GM20000 (cell line): Measurements from ENCODE around the gene RARRES1.

Experiments used
- DNase-seq: peaks from one replicate; pipeline ENCODE4 v3.0.0; 2012; ENCODE audit warnings: low spot score
- TF ChIP-seq, protein P1 (sequence below): IDR thresholded peaks from 2 replicates; pipeline ENCODE4 v1.5.1; 2012; ENCODE audit warnings: mild to moderate bottlenecking, control low read depth; ENCODE audit errors: extremely low read depth, missing control alignments

The RARRES1 gene

DNA sequence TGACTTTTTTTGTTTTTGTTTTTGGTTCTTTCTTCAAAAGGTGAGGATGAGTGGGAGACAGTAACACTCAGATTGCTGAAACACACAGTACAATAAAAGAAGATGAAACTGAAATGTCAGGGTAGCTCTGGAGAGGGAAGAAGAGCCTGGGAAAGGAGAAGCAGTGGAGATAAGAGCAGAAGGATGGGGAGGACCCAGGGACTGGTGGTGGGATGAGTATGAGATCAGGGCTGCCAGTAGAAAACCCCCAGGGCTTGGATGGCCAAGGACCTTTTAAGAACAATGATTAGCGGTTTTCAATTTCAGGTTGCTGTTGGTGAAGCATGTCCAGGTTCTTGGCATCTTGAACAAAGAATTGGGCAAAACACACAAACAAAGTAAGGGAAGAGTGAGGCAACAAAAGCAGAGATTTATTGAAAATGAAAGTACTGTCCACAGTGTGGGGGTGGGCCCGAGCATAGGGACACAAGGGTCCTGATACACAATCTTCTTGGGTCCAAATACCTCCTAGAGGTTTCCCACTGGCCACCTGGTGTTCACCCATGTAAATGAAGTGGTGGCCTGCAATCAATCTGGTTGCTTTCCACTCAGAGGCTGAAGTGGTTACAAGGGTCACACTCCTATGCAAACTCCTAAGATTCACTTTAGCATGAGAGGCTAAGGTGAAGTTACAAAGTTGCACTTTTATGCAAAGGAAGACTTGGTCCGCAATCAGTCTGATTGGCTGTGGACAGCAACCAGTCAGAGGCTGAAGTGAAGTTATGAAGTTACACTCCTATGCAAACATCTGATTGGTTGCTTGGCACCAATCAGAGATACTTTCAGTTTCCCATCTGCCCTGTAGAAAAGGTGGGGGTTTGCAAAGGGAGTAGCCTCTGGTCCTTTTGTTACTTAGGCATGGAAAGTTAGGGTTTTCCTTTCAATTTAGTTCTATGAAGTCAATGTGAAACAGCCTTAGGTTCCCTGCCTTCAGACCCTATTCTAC, 43.5 kb upstream of the RARRES1 start:
- TF ChIP-seq, protein P1, sequence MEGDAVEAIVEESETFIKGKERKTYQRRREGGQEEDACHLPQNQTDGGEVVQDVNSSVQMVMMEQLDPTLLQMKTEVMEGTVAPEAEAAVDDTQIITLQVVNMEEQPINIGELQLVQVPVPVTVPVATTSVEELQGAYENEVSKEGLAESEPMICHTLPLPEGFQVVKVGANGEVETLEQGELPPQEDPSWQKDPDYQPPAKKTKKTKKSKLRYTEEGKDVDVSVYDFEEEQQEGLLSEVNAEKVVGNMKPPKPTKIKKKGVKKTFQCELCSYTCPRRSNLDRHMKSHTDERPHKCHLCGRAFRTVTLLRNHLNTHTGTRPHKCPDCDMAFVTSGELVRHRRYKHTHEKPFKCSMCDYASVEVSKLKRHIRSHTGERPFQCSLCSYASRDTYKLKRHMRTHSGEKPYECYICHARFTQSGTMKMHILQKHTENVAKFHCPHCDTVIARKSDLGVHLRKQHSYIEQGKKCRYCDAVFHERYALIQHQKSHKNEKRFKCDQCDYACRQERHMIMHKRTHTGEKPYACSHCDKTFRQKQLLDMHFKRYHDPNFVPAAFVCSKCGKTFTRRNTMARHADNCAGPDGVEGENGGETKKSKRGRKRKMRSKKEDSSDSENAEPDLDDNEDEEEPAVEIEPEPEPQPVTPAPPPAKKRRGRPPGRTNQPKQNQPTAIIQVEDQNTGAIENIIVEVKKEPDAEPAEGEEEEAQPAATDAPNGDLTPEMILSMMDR = no peak
- no peak for DNase-seq

DNA sequence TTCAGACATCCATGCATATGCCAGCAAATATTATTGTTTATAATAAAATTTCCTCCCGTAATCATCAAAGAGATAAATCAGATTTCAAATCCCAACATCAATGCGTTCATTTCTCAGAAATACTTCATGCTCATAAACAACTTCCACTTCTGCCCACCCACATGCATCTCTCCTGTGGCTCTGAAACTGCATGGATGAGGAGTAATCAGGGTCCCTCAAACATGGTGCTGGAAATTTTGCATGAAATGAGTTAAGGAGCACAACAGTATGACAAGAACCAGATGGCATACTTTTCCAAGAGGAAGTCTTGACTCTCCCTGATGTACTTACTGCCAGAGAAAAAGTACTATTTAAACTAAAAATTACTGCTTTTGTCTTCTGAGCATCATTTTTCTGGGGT, 42.7 kb upstream of the RARRES1 start:
- DNase-seq = no peak
- TF ChIP-seq, protein P1 = no peak

DNA sequence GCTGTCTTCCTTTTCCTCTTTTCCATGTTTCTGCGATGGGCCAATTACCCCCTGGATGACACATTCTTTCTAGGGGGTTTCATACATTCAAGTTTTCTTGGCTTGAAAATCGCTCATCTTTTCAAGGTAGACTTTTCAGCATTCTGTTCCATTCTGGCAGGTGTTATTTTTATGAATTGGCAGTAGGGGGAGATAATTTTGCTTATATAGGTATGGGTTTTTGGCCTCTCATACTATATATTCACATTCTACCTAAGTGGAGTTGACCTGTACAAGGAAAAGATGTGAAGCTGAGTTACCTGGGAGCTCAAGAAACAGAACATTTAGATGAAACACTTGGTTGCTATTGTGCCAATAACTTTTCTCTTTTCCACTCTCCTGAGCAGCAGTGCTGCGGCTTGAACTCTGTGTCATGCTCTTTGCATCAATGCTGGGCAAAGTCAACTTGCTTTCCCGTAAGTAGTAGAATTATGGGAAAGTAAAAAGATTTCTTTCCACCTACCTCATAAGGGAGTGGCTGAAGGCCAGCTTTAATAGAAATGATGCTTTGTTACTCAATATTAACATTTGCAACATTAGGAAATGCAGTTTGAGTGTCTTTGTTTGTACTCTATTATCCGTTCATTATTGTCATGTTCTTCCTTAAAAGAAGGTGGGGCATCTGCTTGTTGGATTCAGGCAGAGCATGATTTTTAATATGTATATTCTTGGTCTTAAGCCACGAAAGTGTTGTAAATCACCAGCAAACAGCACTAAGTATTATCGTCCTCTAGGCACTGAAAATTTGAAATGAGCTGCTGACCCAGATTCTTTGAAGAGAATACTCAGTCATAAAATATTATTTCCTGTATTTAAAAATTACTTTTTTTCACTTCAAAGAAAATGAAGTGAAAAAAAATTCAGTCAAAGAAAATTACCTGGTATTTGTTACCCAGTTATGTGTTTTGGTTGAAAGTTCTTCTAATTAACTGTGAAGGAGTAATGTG, 41.9 kb upstream of the RARRES1 start:
- DNase-seq = no peak
- TF ChIP-seq, protein P1 = no peak

DNA sequence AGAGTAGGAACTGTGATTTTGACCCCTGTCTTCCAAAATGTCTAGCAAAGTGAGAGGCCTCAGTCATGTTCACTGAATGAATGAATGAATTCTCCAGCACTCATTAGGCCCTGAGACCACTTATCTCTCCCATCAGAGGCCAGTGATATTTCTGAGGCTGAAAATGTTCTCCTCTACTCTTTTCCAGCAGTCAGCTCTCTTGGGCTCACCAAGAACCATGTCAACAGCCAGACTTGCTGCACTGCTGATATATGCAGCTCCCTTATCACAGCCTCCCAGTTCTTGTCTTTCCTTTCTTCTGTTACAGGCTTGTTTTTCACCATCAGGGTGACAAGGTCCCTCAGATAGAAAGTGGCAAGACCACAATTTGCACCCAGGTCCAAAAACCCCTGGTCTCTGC, 40.9 kb upstream of the RARRES1 start:
- no peak for DNase-seq
- TF ChIP-seq, protein P1 = no peak

DNA sequence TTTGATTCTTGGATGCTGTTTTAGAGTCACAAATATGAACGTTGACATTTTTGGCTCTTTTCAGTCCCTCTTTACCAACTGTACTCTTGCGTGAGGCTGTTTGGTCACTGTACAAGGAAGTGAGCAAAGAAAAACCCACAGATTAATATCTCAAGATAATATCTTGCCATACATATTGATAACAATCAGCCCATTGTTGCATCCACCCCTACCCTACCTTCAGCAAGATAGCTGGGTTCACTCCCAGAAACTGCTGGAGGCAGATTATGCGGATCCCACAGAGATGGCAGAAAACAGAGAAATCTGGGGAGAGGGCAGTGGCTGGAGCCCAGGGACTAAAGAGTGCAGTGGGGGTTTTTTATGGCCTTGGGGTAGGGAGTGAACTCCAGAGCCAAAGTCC, 39.7 kb upstream of the RARRES1 start:
- TF ChIP-seq, protein P1 = no peak
- DNase-seq = no peak

DNA sequence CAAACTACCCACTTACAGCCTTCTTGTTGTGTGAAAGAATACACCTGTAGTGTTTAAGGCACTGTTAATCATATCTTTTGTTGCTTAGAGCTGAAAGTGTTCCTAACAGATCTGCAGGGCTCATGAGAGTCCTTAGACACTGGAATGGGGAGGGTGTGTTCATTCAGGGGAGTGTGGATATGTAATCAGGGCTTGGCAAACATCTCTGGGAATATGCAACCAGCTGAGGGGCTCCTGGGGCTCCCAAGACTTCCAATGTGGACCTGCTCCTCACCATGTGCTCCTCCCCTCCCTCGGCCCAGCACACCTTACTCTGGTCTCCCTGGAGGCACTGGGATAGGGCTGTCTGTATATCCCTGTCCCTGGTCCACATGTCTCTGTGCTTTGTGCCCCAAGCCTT, 39.3 kb upstream of the RARRES1 start:
- DNase-seq = no peak
- TF ChIP-seq, protein P1 = no peak
